ENCODE data around the gene AP5Z1.

- TF ChIP-seq, protein P1, sequence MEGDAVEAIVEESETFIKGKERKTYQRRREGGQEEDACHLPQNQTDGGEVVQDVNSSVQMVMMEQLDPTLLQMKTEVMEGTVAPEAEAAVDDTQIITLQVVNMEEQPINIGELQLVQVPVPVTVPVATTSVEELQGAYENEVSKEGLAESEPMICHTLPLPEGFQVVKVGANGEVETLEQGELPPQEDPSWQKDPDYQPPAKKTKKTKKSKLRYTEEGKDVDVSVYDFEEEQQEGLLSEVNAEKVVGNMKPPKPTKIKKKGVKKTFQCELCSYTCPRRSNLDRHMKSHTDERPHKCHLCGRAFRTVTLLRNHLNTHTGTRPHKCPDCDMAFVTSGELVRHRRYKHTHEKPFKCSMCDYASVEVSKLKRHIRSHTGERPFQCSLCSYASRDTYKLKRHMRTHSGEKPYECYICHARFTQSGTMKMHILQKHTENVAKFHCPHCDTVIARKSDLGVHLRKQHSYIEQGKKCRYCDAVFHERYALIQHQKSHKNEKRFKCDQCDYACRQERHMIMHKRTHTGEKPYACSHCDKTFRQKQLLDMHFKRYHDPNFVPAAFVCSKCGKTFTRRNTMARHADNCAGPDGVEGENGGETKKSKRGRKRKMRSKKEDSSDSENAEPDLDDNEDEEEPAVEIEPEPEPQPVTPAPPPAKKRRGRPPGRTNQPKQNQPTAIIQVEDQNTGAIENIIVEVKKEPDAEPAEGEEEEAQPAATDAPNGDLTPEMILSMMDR (IDR thresholded peaks at IDR 0.05): no peak
- no peak for TF ChIP-seq POLR2A (IDR thresholded peaks at IDR 0.05)
Observed at GRCh38 chr7:4775848-4776623, 613 bp downstream of the AP5Z1 start.

All from heart left ventricle (tissue), 13 donors.